GM18498 (cell line): Measurements from ENCODE around the gene C19orf47.

Experiments
- ATAC-seq: cut with Tn5 transposase; IDR thresholded peaks from one replicate; pipeline ENCODE4 v1.9.1; 2021; ENCODE audit warnings: mild to moderate bottlenecking, moderate library complexity; ENCODE audit not compliant: unreplicated experiment

Gene C19orf47

GRCh38 chr19:40321076-40321475 lies 27.1 kb downstream of the C19orf47 start:
- ATAC-seq, result no peak

GRCh38 chr19:40320558-40320935 lies 27.6 kb downstream of the C19orf47 start:
- no peak for ATAC-seq

GRCh38 chr19:40317338-40317737 lies 30.9 kb downstream of the C19orf47 start:
- no peak for ATAC-seq

DNA sequence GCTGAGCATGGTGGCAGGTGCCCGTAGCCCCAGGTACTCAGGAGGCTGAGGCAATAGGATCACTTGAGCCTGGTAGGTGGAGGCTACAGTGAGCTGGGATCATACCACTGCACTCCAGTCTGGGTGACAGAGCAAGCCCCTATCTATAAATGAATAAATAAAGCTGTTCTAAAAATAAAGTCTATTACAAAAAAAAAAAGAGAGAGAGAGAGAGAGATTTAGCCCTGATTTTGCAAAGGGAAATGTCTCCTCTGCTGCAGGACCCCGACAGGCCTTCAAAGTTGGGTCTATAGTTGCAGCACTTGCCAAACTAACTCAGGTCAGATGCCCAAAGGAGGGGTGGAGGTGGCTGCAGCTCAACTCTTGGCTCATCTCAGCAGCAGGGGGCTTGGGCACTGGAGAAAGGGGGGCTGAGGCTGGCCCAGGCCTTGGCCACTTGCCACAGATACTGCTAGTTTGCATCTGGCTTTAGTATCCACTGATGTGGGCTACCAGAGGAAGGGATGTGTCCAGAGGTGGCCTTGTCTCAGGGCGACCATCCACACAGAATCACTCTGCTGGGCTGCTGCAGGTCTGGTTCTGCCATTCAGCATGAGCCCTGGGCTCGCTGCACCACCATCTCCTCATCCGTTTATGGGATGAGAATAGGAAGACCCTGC lies 32.3 kb downstream of the C19orf47 start:
- ATAC-seq, result no peak

DNA sequence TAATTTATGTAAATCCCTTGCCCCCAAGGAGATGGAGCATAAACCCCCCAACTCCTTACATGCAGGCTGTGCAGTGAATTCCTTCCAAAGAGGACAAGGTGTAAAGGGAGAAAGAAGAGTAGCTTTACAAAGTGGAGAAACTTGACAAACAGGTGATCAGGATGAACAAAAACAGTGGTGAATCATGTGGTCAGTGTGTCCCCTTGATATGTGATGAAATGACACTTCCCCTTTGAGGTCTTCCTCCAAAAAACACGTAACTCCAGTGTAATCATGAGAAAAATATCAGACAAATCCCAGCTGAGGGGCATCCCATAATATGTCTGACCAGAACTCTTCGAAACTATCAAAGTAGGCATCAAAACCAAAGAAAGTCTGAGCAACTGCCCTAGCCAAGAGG lies 33.5 kb downstream of the C19orf47 start:
- no peak for ATAC-seq

DNA sequence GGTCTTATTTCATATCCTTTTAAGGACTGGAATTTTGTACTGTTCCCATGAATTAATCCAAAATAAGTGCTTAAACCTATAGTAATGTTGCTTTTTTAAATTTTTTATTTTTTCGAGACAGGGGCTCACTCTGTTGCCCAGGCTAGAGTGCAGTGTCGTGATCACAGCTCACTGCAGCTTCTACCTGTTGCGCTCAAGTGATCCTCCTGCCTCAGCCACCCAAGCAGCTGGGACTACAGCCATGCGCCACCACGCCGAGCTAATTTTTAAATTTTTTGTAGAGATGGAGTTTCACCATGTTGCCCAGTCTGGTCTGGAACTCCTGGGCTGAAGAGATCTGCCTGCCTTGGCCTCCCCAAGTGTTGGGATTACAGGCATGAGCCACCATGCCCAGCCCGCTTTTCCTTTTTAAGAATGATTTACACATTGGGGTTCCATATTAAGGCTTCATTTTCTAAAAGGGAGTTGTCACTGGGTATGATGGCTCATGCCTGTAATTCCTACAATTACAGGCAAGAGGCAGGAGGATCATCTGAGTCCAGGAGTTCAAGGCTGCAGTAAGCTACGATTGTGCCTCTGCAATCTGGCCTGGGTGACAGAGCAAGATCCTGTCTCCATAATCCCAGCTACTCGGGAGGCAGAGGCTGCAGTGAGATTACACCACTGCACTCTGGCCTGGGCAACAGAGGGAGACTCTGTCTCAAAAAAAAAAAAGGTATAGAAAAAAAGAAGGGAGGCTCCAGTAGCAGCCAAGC lies 34.8 kb downstream of the C19orf47 start:
- no peak for ATAC-seq

DNA sequence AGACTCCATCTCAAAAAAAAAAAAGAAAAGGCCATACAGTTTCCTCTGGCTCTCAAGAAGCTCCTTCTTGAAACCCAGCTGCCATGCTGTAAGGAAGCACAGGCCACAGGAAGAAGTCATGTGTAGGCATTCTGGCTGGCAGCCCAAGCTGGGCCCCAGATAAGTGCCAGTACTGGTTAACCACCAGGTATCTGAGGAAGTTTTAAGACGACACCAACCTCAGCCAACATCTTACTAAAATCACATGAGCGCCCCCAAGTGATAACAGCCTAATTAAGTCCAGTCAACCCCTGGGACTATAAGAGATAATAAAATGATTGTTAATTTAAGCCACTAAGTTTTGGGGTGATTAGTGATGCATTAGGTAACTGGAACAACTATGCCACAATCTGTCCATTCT lies 35.7 kb downstream of the C19orf47 start:
- no peak for ATAC-seq

- ATAC-seq, result no peak
Measured at GRCh38 chr19:40309666-40310065, 38.5 kb downstream of the C19orf47 start.

DNA sequence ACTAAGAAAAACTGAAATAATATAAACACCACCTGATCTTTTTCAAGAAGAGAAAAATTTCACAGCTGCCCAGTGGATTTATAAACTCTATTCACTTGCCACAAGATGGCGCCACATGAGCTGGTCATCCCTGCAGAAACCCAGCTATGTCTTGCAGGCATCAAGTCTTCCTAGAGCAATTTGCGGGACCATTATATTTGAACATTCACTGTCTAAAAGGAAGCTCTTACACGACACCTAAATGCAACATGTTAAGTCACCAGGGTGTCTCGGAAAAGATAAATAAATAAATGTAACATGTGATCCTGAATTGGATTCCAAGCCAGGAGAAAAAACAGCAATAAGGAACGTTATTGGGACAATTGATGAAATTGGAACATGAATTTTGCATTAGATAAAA lies 42.8 kb downstream of the C19orf47 start:
- ATAC-seq, result no peak

- ATAC-seq, result no peak
Measured at GRCh38 chr19:40304306-40304705, 43.9 kb downstream of the C19orf47 start.

DNA sequence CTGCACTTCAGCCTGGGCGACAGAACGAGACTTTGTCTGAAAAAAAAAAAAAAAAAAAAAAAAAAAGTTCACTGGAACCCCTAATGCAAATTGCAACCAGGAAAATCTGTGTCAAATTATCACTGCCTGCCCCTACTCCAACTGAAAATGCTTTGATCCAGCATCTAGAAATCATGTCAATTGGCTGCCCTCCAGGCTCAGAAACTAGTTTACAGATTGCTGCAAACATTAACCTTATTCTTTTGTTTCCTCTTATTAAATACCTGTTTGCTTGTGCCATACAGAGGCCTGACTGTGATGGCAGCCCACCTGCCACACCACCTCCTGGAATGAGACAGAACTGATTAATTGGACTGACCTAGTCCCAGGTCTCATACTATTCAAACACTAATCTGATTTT lies 44.4 kb downstream of the C19orf47 start:
- no peak for ATAC-seq

DNA sequence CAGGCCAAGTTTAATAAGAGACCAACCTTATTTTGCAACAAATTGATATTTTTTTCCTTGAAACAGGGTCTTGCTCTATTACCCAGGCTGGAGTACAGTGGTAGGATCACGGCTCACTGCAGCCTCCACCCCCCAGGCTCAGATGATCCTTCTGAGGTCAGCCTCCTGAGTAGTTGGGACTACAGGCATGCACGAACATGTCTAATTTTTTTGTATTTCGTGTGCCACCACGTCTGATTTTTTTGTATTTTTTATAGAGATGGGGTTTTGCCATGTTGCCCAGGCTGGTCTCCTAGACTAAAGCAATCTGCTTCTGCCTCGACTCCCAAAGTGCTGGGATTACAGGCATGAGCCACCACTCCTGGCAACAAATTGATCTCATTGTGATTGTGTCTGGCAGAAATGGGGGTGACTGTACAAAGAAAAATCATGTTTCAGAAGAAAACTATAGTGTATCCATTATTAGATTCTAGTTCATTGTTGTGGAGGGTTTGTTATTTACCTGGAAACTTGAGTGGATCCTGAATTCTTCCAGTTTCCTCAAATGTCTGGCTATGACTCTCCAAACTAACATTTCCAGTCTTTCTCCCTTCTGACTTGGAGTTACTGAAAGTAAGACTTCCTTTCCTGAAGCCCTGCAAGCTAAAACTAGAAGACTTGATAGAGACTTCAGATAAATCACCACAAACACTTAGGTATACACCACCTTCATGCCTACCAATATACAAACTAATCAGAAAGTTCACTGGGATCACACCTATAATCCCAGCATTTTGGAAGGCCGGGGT lies 45.8 kb downstream of the C19orf47 start:
- ATAC-seq, result no peak

- no peak for ATAC-seq
Measured at GRCh38 chr19:40300668-40301067, 47.5 kb downstream of the C19orf47 start.

DNA sequence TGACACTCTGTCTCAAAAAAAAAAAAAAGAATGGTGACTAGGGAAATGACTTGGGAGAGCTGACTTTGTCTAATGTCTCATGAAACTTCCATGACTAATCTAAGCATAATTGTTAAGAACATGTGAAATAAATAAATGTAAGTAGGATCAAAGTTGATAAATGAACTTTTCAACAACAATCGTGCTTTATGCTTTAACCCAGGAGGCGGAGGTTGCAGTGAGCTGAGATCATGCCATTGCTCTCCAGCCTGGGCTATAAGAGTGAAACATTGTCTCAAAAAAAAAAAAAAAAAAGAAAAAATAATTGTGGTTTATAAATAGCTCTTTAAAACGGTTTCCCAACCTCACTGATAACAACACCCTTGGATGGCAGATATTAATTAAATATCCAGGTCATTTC lies 50.2 kb downstream of the C19orf47 start:
- no peak for ATAC-seq

DNA sequence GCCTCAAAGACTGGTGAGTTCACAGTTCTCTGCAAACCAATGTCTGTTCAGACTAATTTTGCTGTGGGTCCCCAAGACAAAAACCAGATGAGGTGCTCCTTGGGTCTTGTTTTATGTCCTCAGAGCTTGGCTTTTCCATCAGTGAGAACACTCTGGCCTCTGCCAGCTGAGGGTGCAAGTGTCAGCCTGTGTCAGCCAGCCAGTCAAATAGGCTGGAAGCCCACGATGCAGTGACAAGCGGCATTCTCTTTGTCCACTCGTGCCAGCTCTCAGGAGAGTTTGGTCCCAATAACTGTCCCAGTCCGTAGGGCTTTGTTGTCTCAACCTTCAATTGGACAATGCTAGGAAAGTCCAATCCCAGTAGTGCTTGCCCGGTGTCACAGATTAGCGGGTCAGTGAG lies 53.6 kb downstream of the C19orf47 start:
- no peak for ATAC-seq

GRCh38 chr19:40286971-40287421 lies 61.2 kb downstream of the C19orf47 start:
- ATAC-seq, result no peak

- ATAC-seq, result no peak
Measured at GRCh38 chr19:40286235-40286970, 61.8 kb downstream of the C19orf47 start.

- peak; percentile 83 for ATAC-seq
Measured at GRCh38 chr19:40285353-40286234, 62.6 kb downstream of the C19orf47 start.

GRCh38 chr19:40284501-40285352 lies 63.5 kb downstream of the C19orf47 start, which contains the start of gene AKT2:
Gene AKT2, minus strand, starts transcription at chr19:40285345. Its CDS starts 20,078 bp downstream, at chr19:40265267.
- ATAC-seq, result peak; percentile 40
